SK-N-SH (cell line): ENCODE results near the gene GPR148. TPM values are rescaled to one million over a fixed set of nuclear protein-coding genes. Genes with fewer than 3 reads are reported as not detected.

ENCODE experiments used
- CTCF ChIA-PET: fragments of 300-600, 350-600 bp; formaldehyde crosslinking; extraction: SDS; loops from one replicate; lab custom pipeline; 2021; lab: Yijun Ruan, JAX
- POLR2A ChIA-PET: fragments of 350-600 bp; sonication (Branson Sonifier 250); formaldehyde crosslinking; extraction: SDS; loops from one replicate; lab custom pipeline; 2020; ENCODE audit warnings: antibody characterized with exemption, inconsistent platforms; lab: Yijun Ruan, JAX
- DNase-seq: peaks from one replicate; pipeline ENCODE4 v3.0.0; 2012
- H2AFZ ChIP-seq: fragments of 200-600 bp; sonication (generic); 2 replicates; pipeline ENCODE4 v1.8.1; 2016; ENCODE audit warnings: antibody characterized with exemption, mild to moderate bottlenecking, low read depth
- H3F3A ChIP-seq: fragments of 200-600 bp; sonication (generic); replicated peaks from 2 replicates; pipeline ENCODE3; 2016; ENCODE audit warnings: antibody characterized with exemption, mild to moderate bottlenecking; ENCODE audit not compliant: insufficient read depth
- H3K27ac ChIP-seq, 2 experiments: fragments of 200-500 bp in 1 of 2; fragments of 200-600 bp in 1 of 2; sonication (Bioruptor generic) in 1 of 2; sonication (generic), shearing (Covaris generic) in 1 of 2; 2 replicates each; pipeline versions ENCODE4 v1.5.1 to v1.6.1; 2014 to 2016; ENCODE audit warnings: low read depth in 2 of 2, inconsistent platforms in 1 of 2, low read length in 1 of 2, mild to moderate bottlenecking in 1 of 2, mixed read lengths in 1 of 2
- H3K27me3 ChIP-seq: fragments of 200-600 bp; sonication (generic), shearing (Covaris generic); 2 replicates; pipeline ENCODE4 v1.6.1; 2016; ENCODE audit warnings: mixed run types; ENCODE audit not compliant: insufficient read depth
- H3K36me3 ChIP-seq, 2 experiments: fragments of 200-500 bp in 1 of 2; fragments of 200-600 bp in 1 of 2; sonication (Bioruptor generic) in 1 of 2; sonication (generic) in 1 of 2; replicated peaks in 1 of 2; 2 replicates each; pipeline versions ENCODE3 to v1.5.1; 2014 to 2016; ENCODE audit warnings: low read length in 1 of 2, mild to moderate bottlenecking in 1 of 2; ENCODE audit not compliant: insufficient read depth in 2 of 2, control insufficient read depth in 1 of 2
- H3K4me1 ChIP-seq, 2 experiments: fragments of 200-500 bp in 1 of 2; fragments of 200-600 bp in 1 of 2; sonication (Bioruptor generic) in 1 of 2; sonication (generic), shearing (Covaris generic) in 1 of 2; 2 replicates each; pipeline versions ENCODE4 v1.5.1 to v1.6.1; 2014 to 2016; ENCODE audit warnings: low read depth in 1 of 2, low read length in 1 of 2, mixed run types in 1 of 2; ENCODE audit not compliant: insufficient read depth in 2 of 2, control insufficient read depth in 1 of 2
- H3K4me2 ChIP-seq: fragments of 200-600 bp; sonication (generic), shearing (Covaris generic); 2 replicates; pipeline ENCODE4 v1.6.1; 2017; ENCODE audit warnings: mixed run types
- H3K4me3 ChIP-seq, 2 experiments: fragments of 200-500 bp in 1 of 2; fragments of 200-600 bp in 1 of 2; sonication (Bioruptor generic) in 1 of 2; sonication (generic), shearing (Covaris generic) in 1 of 2; 2 replicates each; pipeline versions ENCODE4 v1.5.1 to v1.8.1; 2014 to 2016; ENCODE audit warnings: low read depth in 2 of 2, inconsistent platforms in 1 of 2, low read length in 1 of 2, mild to moderate bottlenecking in 1 of 2, mixed read lengths in 1 of 2, moderate library complexity in 1 of 2
- H3K79me2 ChIP-seq: fragments of 200-600 bp; sonication (generic); 2 replicates; pipeline ENCODE4 v1.8.1; 2017; ENCODE audit warnings: mild to moderate bottlenecking; ENCODE audit not compliant: insufficient read depth
- H3K9ac ChIP-seq: fragments of 200-600 bp; sonication (generic); 2 replicates; pipeline ENCODE4 v1.6.1; 2017; ENCODE audit warnings: mixed run types
- H3K9me2 ChIP-seq: fragments of 200-600 bp; sonication (generic); 2 replicates; pipeline ENCODE4 v1.6.1; 2017; ENCODE audit warnings: mixed run types
- H3K9me3 ChIP-seq: fragments of 200-600 bp; sonication (generic); 2 replicates; pipeline ENCODE4 v1.6.1; 2017; ENCODE audit warnings: mixed run types, mild to moderate bottlenecking, moderate library complexity
- H4K20me1 ChIP-seq: fragments of 200-600 bp; sonication (generic); 2 replicates; pipeline ENCODE4 v1.6.1; 2017; ENCODE audit warnings: mild to moderate bottlenecking, mixed run types; ENCODE audit not compliant: insufficient read depth
- ELF1 ChIP-seq: IDR thresholded peaks from 2 replicates; pipeline ENCODE4 v1.4.0; 2012
- EZH2phosphoT487 ChIP-seq: fragments of 200-600 bp; sonication (generic); IDR thresholded peaks from 2 replicates; pipeline ENCODE4 v1.6.1; 2017; ENCODE audit warnings: low read depth, mixed run types, mild to moderate bottlenecking, antibody characterized with exemption, moderate library complexity, borderline replicate concordance
- FOXJ3 ChIP-seq: sonication (generic); formaldehyde crosslinking; IDR thresholded peaks from 2 replicates; pipeline ENCODE4 v1.5.1; 2020; ENCODE audit warnings: mild to moderate bottlenecking, missing genetic modification reagents
- MEF2A ChIP-seq: IDR thresholded peaks from 2 replicates; pipeline ENCODE4 v1.4.0; 2012; ENCODE audit warnings: low read depth, borderline replicate concordance
- RAD21 ChIP-seq: IDR thresholded peaks from 2 replicates; pipeline ENCODE4 v1.6.1; 2012; ENCODE audit warnings: mild to moderate bottlenecking, low read length
- RFX5 ChIP-seq: IDR thresholded peaks from 2 replicates; pipeline ENCODE4 v1.6.1; 2012; ENCODE audit warnings: mild to moderate bottlenecking, improper control_type of control experiment, low read length
- SIN3A ChIP-seq: IDR thresholded peaks from 2 replicates; pipeline ENCODE4 v1.6.1; 2012; ENCODE audit warnings: low read depth, mild to moderate bottlenecking, low read length, moderate library complexity, borderline replicate concordance
- SMC3 ChIP-seq: IDR thresholded peaks from 2 replicates; pipeline ENCODE4 v1.6.1; 2012; ENCODE audit warnings: low read depth, low read length, improper control_type of control experiment
- TAF1 ChIP-seq: IDR thresholded peaks from 2 replicates; pipeline ENCODE4 v1.6.1; 2012; ENCODE audit warnings: low read depth, mild to moderate bottlenecking, low read length, moderate library complexity, borderline replicate concordance
- TCF12 ChIP-seq: IDR thresholded peaks from 2 replicates; pipeline ENCODE4 v1.4.0; 2012
- YY1 ChIP-seq: IDR thresholded peaks from 2 replicates; pipeline ENCODE4 v1.4.0; 2012; ENCODE audit warnings: low read depth, mild to moderate bottlenecking
- WGBS: methylation state at CpG from one replicate; pipeline ENCODE4 v1.1.6; 2017; ENCODE audit warnings: low lambda C conversion rate; 5-methylcytosine and 5-hydroxymethylcytosine counted together
- polyA plus RNA-seq, 3 experiments: library from polyadenylated mRNA; depleted of rRNA; stranded (reverse); fragments of >200 nt; gene quantifications; 2 replicates each; pipeline ENCODE4 v1.2.3, GENCODE V29; 2012
- TF ChIP-seq, protein P1 (sequence below): fragments of 200-600 bp; sonication (generic); IDR thresholded peaks from 2 replicates; pipeline ENCODE4 v1.6.1; 2017; ENCODE audit warnings: antibody characterized with exemption, mild to moderate bottlenecking, moderate library complexity
- TF ChIP-seq, protein P2 (sequence below): fragments of 150-350 bp; IDR thresholded peaks from 2 replicates; pipeline ENCODE4 v1.6.1; 2016; ENCODE audit warnings: mild to moderate bottlenecking, low read depth, low read length

Gene GPR148
- polyA plus RNA-seq, 1 of the 3 experiments (the other 2 are of a cell fraction) = not detected

DNA sequence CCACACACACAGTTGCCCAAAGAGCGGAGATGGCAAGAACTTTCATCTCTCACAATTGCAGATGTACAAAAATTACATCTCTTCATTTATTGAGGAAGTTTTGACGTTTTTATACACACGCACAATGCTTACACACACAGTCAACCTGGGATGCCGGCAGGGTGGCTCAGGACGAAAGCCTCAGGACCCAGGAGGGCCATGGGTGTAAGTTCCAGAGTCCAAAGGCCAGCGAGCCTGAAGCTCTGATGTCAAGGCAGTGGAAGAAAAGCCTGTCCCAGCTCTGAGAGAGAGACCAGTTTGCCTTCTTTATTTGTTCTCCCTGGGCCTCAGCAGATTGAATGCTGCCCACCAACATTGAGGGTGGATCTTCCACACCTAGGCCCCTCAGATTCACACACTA is 36.6 kb downstream of the GPR148 start:
- WGBS = 47% methylated on average over 6 of the region's 6 CpGs
- no peak for DNase-seq
- no peaks in the 10 kb centered on the region for H3K9me2 ChIP-seq
- TF ChIP-seq TAF1 = no peak
- TF ChIP-seq, all 33 proteins: peak for 0
- Histone ChIP-seq H3K4me3 (no peak overlapping the region), H3K79me2 (no peaks in the 10 kb centered on the region), H4K20me1 (no peaks in the 10 kb centered on the region), H3K9ac (no peak overlapping the region), H3K27ac (no peak overlapping the region), H3K4me1 (peaks cover 0 to 15% of the 10 kb centered on the region in 2 experiments; a peak in 1 of 4 replicates), H3K9me3 (no peaks in the 10 kb centered on the region), H3F3A (no peaks in the 10 kb centered on the region), H3K36me3 (no peaks in the 10 kb centered on the region), H3K27me3 (no peaks in the 10 kb centered on the region), H3K4me2 (no peak overlapping the region), H2AFZ (no peak overlapping the region)
- CTCF ChIA-PET = interaction anchor here (0.7 to 5.0 kb wide), 2 partner anchors 19 to 32 kb away, joined by 3 to 22 read pairs; no protein-coding TSS in a partner anchor
- POLR2A ChIA-PET = no interaction called here

DNA sequence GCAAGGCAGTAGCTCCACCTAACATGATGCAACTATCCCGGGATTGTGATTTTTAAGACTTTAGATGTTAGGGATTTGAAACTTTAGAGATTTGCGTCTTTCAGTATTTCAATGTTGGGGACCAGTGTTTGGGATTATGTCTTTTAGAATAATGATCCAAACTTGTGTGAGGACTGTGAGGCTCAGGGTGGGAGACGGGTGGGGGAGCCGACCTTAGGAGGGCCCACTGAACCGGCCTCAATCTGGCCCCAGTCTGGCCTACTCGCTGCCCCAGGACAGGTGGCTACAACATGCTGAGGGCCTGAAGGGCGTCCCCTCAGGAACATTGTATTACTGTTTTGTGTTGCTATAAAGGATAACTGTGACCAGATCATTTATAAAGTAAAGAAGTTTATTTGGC is 37.2 kb downstream of the GPR148 start:
- TF ChIP-seq TCF12 = no peak
- no peak for TF ChIP-seq SMC3
- TF ChIP-seq YY1 = no peak
- no peak for TF ChIP-seq ELF1
- no peak for TF ChIP-seq RAD21
- TF ChIP-seq EZH2phosphoT487 = no peak
- TF ChIP-seq RFX5 = no peak
- TF ChIP-seq FOXJ3 (CRISPR knock-in tag) = no peak
- TF ChIP-seq SIN3A = no peak
- TF ChIP-seq, protein P1, sequence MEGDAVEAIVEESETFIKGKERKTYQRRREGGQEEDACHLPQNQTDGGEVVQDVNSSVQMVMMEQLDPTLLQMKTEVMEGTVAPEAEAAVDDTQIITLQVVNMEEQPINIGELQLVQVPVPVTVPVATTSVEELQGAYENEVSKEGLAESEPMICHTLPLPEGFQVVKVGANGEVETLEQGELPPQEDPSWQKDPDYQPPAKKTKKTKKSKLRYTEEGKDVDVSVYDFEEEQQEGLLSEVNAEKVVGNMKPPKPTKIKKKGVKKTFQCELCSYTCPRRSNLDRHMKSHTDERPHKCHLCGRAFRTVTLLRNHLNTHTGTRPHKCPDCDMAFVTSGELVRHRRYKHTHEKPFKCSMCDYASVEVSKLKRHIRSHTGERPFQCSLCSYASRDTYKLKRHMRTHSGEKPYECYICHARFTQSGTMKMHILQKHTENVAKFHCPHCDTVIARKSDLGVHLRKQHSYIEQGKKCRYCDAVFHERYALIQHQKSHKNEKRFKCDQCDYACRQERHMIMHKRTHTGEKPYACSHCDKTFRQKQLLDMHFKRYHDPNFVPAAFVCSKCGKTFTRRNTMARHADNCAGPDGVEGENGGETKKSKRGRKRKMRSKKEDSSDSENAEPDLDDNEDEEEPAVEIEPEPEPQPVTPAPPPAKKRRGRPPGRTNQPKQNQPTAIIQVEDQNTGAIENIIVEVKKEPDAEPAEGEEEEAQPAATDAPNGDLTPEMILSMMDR = no peak
- TF ChIP-seq MEF2A = no peak
- TF ChIP-seq, protein P2, sequence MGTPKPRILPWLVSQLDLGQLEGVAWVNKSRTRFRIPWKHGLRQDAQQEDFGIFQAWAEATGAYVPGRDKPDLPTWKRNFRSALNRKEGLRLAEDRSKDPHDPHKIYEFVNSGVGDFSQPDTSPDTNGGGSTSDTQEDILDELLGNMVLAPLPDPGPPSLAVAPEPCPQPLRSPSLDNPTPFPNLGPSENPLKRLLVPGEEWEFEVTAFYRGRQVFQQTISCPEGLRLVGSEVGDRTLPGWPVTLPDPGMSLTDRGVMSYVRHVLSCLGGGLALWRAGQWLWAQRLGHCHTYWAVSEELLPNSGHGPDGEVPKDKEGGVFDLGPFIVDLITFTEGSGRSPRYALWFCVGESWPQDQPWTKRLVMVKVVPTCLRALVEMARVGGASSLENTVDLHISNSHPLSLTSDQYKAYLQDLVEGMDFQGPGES = no peak
- Histone ChIP-seq H3K27me3 (no peaks in the 10 kb centered on the region), H3K4me1 (peaks cover 0 to 14% of the 10 kb centered on the region in 2 experiments; a peak in 1 of 4 replicates), H3K27ac (no peak overlapping the region), H3K4me3 (no peak overlapping the region), H3K9ac (no peak overlapping the region), H2AFZ (no peak overlapping the region), H3K9me3 (no peaks in the 10 kb centered on the region), H4K20me1 (no peaks in the 10 kb centered on the region), H3K79me2 (no peaks in the 10 kb centered on the region), H3K9me2 (no peaks in the 10 kb centered on the region), H3K36me3 (no peaks in the 10 kb centered on the region), H3K4me2 (no peak overlapping the region), H3F3A (no peaks in the 10 kb centered on the region)
- POLR2A ChIA-PET = interaction anchor here (0.6 kb wide), 1 partner anchor 295 kb away, joined by 5 read pairs; no protein-coding TSS in a partner anchor
- CTCF ChIA-PET = interaction anchor here (0.7 to 5.0 kb wide), 2 partner anchors 19 to 32 kb away, joined by 3 to 22 read pairs; no protein-coding TSS in a partner anchor
- WGBS = 44% methylated on average over 7 of the region's 7 CpGs
- no peak for DNase-seq
